K562 (cell line): ENCODE data around the gene SIK3. TPM values are rescaled to one million over a fixed set of nuclear protein-coding genes. Genes with fewer than 3 reads are reported as not detected.

Experiments used
- BMI1 ChIP-seq: fragments of 150-350 bp; IDR thresholded peaks from 2 replicates; pipeline ENCODE4 v1.6.1; 2014; ENCODE audit warnings: low read length
- FOXK2 ChIP-seq, 2 experiments: fragments of 450-650 bp; IDR thresholded peaks in 1 of 2; conservative IDR thresholded peaks in 1 of 2; 2 replicates each; pipeline ENCODE4 v1.6.1; 2016; ENCODE audit warnings: low read depth in 2 of 2, mild to moderate bottlenecking in 1 of 2
- GTF2E2 ChIP-seq: fragments of 200-800 bp; sonication (Bioruptor generic); IDR thresholded peaks from 2 replicates; pipeline ENCODE4 v1.6.1; 2016; ENCODE audit warnings: missing genetic modification characterization, missing compliant biosample characterization
- KAT8 ChIP-seq: fragments of 450-650 bp; IDR thresholded peaks from 2 replicates; pipeline ENCODE4 v1.6.1; 2016; ENCODE audit warnings: low read depth, mild to moderate bottlenecking
- REST ChIP-seq, 2 experiments: fragments of 450-650 bp; formaldehyde crosslinking in 1 of 2; IDR thresholded peaks; 2 replicates each; pipeline versions ENCODE4 v1.4.0 to v1.6.1; 2014 to 2020; ENCODE audit warnings: mild to moderate bottlenecking in 2 of 2, borderline replicate concordance in 1 of 2, low read depth in 1 of 2
- polyA plus RNA-seq, 8 experiments: library from polyadenylated mRNA; depleted of rRNA in 4 of 8; stranded (reverse) in 5 of 8; unstranded in 3 of 8; fragments of >200 nt; fragmentation: Nextera tagmentation in 2 of 8; fragmentation: Illumina TruSeq in 1 of 8; extraction: Ambion mirVana in 2 of 8; extraction: Trizol in 1 of 8; gene quantifications; 2 replicates each; pipeline versions ENCODE4 v1.2.1 to v1.2.3, GENCODE V29; 2011 to 2014; ENCODE audit warnings: inconsistent platforms in 1 of 8, missing spikeins in 1 of 8
- total RNA-seq, 7 experiments: library from RNA; depleted of rRNA in 6 of 7; stranded (reverse); fragments of >200 nt in 6 of 7; fragmentation: Illumina TruSeq in 2 of 7; extraction: Trizol in 2 of 7; gene quantifications; 2 replicates each; pipeline versions ENCODE4 v1.2.1 to v1.2.3, GENCODE V29; 2011 to 2021; ENCODE audit warnings: low replicate concordance in 1 of 7
- TF ChIP-seq, protein P1 (sequence below): sonication (generic); formaldehyde crosslinking; IDR thresholded peaks from 2 replicates; pipeline ENCODE4 v1.8.1; 2023; ENCODE audit warnings: missing genetic modification reagents, mild to moderate bottlenecking, borderline replicate concordance
- TF ChIP-seq, protein P2 (sequence below): fragments of 450-650 bp; IDR thresholded peaks from 2 replicates; pipeline ENCODE4 v1.6.1; 2016; ENCODE audit warnings: missing biosample characterization, missing genetic modification characterization

The SIK3 gene
- total and polyA plus RNA-seq, 9 of the 15 experiments (the other 6 are each of a cell fraction or from before 2014, with no cell fraction given): 1.6 to 21.6 (median 8.0) TPM

GRCh38 chr11:116823031-116823843 is 275.0 kb downstream of the SIK3 start, which contains the start of gene APOA4 (continued):
- TF ChIP-seq REST (IDR thresholded peaks at IDR 0.05; ENCODE audit: borderline replicate concordance) (no peak), REST (CRISPR knock-in tag; IDR thresholded peaks at IDR 0.05; ENCODE audit: low read depth) (no peak), GTF2E2 (tag) (no peak), KAT8 (no peak), FOXK2 (conservative IDR thresholded peaks at IDR 0.05 in 1 of 2, IDR thresholded peaks at IDR 0.05 in 1 of 2; ENCODE audit: low read depth in 2 of 2) (no peak), BMI1 (no peak)
- TF ChIP-seq, protein P1, sequence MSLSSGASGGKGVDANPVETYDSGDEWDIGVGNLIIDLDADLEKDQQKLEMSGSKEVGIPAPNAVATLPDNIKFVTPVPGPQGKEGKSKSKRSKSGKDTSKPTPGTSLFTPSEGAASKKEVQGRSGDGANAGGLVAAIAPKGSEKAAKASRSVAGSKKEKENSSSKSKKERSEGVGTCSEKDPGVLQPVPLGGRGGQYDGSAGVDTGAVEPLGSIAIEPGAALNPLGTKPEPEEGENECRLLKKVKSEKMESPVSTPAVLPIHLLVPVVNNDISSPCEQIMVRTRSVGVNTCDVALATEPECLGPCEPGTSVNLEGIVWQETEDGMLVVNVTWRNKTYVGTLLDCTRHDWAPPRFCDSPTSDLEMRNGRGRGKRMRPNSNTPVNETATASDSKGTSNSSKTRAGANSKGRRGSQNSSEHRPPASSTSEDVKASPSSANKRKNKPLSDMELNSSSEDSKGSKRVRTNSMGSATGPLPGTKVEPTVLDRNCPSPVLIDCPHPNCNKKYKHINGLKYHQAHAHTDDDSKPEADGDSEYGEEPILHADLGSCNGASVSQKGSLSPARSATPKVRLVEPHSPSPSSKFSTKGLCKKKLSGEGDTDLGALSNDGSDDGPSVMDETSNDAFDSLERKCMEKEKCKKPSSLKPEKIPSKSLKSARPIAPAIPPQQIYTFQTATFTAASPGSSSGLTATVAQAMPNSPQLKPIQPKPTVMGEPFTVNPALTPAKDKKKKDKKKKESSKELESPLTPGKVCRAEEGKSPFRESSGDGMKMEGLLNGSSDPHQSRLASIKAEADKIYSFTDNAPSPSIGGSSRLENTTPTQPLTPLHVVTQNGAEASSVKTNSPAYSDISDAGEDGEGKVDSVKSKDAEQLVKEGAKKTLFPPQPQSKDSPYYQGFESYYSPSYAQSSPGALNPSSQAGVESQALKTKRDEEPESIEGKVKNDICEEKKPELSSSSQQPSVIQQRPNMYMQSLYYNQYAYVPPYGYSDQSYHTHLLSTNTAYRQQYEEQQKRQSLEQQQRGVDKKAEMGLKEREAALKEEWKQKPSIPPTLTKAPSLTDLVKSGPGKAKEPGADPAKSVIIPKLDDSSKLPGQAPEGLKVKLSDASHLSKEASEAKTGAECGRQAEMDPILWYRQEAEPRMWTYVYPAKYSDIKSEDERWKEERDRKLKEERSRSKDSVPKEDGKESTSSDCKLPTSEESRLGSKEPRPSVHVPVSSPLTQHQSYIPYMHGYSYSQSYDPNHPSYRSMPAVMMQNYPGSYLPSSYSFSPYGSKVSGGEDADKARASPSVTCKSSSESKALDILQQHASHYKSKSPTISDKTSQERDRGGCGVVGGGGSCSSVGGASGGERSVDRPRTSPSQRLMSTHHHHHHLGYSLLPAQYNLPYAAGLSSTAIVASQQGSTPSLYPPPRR: no peak
- TF ChIP-seq, protein P2, sequence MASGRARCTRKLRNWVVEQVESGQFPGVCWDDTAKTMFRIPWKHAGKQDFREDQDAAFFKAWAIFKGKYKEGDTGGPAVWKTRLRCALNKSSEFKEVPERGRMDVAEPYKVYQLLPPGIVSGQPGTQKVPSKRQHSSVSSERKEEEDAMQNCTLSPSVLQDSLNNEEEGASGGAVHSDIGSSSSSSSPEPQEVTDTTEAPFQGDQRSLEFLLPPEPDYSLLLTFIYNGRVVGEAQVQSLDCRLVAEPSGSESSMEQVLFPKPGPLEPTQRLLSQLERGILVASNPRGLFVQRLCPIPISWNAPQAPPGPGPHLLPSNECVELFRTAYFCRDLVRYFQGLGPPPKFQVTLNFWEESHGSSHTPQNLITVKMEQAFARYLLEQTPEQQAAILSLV (tag): no peak
